PC-3 (cell line): ENCODE measurements around the gene COG5. TPM values are rescaled to one million over a fixed set of nuclear protein-coding genes. Genes with fewer than 3 reads are reported as not detected.

Source experiments
- ATAC-seq: fragments of 200-7000 bp; cut with Tn5 transposase; 2 replicates; pipeline ENCODE4 v1.9.1; 2020; ENCODE audit warnings: mild to moderate bottlenecking, moderate library complexity
- BruUV-seq: library from RNA; stranded (reverse); fragments of 400-500 nt; replicated peaks from 2 replicates; lab custom pipeline; 2021; lab: Mats Ljungman, UMichigan
- CTCF ChIA-PET: fragments of 300-600 bp; sonication (Branson Sonifier 250); formaldehyde crosslinking; loops from one replicate; lab custom pipeline; 2022; ENCODE audit warnings: antibody characterized with exemption; lab: Charles Lee
- POLR2A ChIA-PET: fragments of 300-600 bp; sonication (Branson Sonifier 250); formaldehyde crosslinking; loops from one replicate; lab custom pipeline; 2022; ENCODE audit warnings: antibody characterized with exemption; ENCODE audit not compliant: unreplicated experiment; lab: Charles Lee
- DNase-seq: peaks from one replicate; pipeline ENCODE4 v3.0.0-alpha.2; 2015
- H2AFZ ChIP-seq: fragments of 300-600 bp; sonication (generic); 2 replicates; pipeline ENCODE4 v1.6.0; 2016; ENCODE audit warnings: antibody characterized with exemption, low read length
- H3F3A ChIP-seq: fragments of 300-600 bp; sonication (generic); one replicate; pipeline ENCODE4 v1.6.0; 2017; ENCODE audit warnings: antibody characterized with exemption, low read length, control low read depth, mild to moderate bottlenecking; ENCODE audit not compliant: unreplicated experiment
- H3K27ac ChIP-seq: fragments of 300-600 bp; sonication (generic); 2 replicates; pipeline ENCODE4 v1.5.1; 2016; ENCODE audit warnings: mild to moderate bottlenecking, low read length
- H3K27me3 ChIP-seq: fragments of 300-600 bp; sonication (generic); 2 replicates; pipeline ENCODE4 v1.6.1; 2016; ENCODE audit warnings: low read length, mixed read lengths
- H3K36me3 ChIP-seq: fragments of 300-600 bp; sonication (generic); 2 replicates; pipeline ENCODE4 v1.6.1; 2016; ENCODE audit warnings: low read depth, mixed run types, low read length, mixed read lengths
- H3K4me1 ChIP-seq: fragments of 300-600 bp; sonication (generic); 2 replicates; pipeline ENCODE4 v1.5.1; 2016; ENCODE audit warnings: low read length; ENCODE audit not compliant: insufficient read depth
- H3K4me2 ChIP-seq: fragments of 300-600 bp; sonication (generic); 2 replicates; pipeline ENCODE4 v1.6.0; 2016; ENCODE audit warnings: low read length
- H3K4me3 ChIP-seq: fragments of 300-600 bp; sonication (generic); 2 replicates; pipeline ENCODE4 v1.5.1; 2016; ENCODE audit warnings: mild to moderate bottlenecking, low read length, mixed read lengths
- H3K79me2 ChIP-seq: fragments of 300-600 bp; sonication (generic); 2 replicates; pipeline ENCODE4 v1.6.1; 2017; ENCODE audit warnings: low read length, mixed read lengths
- H3K9ac ChIP-seq: fragments of 300-600 bp; sonication (generic); 2 replicates; pipeline ENCODE4 v1.6.0; 2016; ENCODE audit warnings: mild to moderate bottlenecking, low read length
- H3K9me2 ChIP-seq: fragments of 300-600 bp; sonication (generic); replicated peaks from 2 replicates; pipeline ENCODE4 v1.6.1; 2016; ENCODE audit warnings: mixed run types, low read length, mixed read lengths
- H3K9me3 ChIP-seq: fragments of 300-600 bp; sonication (generic); 2 replicates; pipeline ENCODE4 v1.6.1; 2016; ENCODE audit warnings: low read length, mixed read lengths
- H4K20me1 ChIP-seq: fragments of 300-600 bp; sonication (generic); 2 replicates; pipeline ENCODE4 v1.6.1; 2016; ENCODE audit warnings: low read length, mixed read lengths
- EZH2 ChIP-seq: fragments of 300-600 bp; sonication (generic); IDR thresholded peaks from one replicate; pipeline ENCODE4 v1.6.1; 2017; ENCODE audit warnings: antibody characterized with exemption, mild to moderate bottlenecking, low read length; ENCODE audit not compliant: unreplicated experiment
- EZH2phosphoT487 ChIP-seq: fragments of 300-600 bp; sonication (generic); IDR thresholded peaks from 2 replicates; pipeline ENCODE4 v1.6.1; 2018; ENCODE audit warnings: mild to moderate bottlenecking, antibody characterized with exemption, low read length, borderline replicate concordance
- intact Hi-C: fragments of 100-400 bp; cut with micrococcal nuclease; formaldehyde crosslinking; loops from 2 replicates; pipeline ENCODE4 v1.9.0; 2023
- total RNA-seq: library from RNA; depleted of rRNA; stranded (reverse); fragments of >200 nt; gene quantifications from 2 replicates; pipeline ENCODE4 v1.2.3, GENCODE V29; 2014
- TF ChIP-seq, protein P1 (sequence below): fragments of 300-600 bp; sonication (generic); conservative IDR thresholded peaks from 2 replicates; pipeline ENCODE4 v1.5.1; 2017; ENCODE audit warnings: antibody characterized with exemption, low read depth, mild to moderate bottlenecking, low read length

Gene COG5
- total RNA-seq, 1 experiment from 2014 or later: 51.7 TPM

DNA sequence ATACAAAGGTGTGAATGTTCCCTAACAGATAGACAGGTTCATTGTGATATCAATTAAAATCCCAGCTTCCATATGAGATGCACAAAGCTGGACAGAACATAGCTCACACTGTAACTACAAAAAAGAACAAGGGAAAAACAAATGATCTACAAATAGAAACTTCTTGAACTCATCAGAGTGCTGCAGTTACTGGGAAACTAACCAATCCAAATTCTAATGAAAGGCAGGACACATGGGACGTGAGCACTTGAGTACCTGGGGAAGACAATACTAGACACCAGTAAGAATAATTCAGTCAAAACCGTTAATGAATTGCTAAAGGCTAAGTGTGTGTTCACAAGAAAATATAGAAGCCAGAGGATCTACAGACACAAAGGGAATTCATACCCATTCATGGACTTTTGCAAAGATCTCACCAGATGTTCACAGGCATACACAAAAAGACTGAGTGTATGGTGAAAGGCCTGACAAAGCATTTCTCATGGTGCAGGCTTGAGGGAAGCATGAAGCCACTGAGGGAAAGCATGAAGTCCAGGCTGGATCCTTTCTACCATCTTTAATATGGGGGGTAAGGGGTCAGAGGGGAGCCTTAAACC is 101.7 kb downstream of the COG5 start:
- TF ChIP-seq, protein P1, sequence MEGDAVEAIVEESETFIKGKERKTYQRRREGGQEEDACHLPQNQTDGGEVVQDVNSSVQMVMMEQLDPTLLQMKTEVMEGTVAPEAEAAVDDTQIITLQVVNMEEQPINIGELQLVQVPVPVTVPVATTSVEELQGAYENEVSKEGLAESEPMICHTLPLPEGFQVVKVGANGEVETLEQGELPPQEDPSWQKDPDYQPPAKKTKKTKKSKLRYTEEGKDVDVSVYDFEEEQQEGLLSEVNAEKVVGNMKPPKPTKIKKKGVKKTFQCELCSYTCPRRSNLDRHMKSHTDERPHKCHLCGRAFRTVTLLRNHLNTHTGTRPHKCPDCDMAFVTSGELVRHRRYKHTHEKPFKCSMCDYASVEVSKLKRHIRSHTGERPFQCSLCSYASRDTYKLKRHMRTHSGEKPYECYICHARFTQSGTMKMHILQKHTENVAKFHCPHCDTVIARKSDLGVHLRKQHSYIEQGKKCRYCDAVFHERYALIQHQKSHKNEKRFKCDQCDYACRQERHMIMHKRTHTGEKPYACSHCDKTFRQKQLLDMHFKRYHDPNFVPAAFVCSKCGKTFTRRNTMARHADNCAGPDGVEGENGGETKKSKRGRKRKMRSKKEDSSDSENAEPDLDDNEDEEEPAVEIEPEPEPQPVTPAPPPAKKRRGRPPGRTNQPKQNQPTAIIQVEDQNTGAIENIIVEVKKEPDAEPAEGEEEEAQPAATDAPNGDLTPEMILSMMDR: no peak
- TF ChIP-seq EZH2 (no peak), EZH2phosphoT487 (no peak)
- Histone ChIP-seq H4K20me1 (no peaks in the 10 kb centered on the region), H3K79me2 (no peaks in the 10 kb centered on the region), H3K9ac (no peak overlapping the region), H3F3A (no peaks in the 10 kb centered on the region), H3K9me2 (no peaks in the 10 kb centered on the region), H3K9me3 (no peaks in the 10 kb centered on the region), H3K36me3 (no peaks in the 10 kb centered on the region), H3K27ac (no peak overlapping the region), H3K4me3 (no peak overlapping the region), H2AFZ (no peak overlapping the region), H3K4me2 (no peak overlapping the region), H3K4me1 (peaks cover 9% of the 10 kb centered on the region; the same call in 1 of the 2 replicates), H3K27me3 (no peaks in the 10 kb centered on the region)
- no peak for ATAC-seq
- POLR2A ChIA-PET: no interaction called here
- no TSS peak for BruUV-seq
- DNase-seq: no peak
- intact Hi-C loops: loop anchor here (2.0 to 5.0 kb wide), 2 partner anchors 100 to 259 kb away; partner anchors contain the start of genes COG5 and DUS4L
- CTCF ChIA-PET: no interaction called here

DNA sequence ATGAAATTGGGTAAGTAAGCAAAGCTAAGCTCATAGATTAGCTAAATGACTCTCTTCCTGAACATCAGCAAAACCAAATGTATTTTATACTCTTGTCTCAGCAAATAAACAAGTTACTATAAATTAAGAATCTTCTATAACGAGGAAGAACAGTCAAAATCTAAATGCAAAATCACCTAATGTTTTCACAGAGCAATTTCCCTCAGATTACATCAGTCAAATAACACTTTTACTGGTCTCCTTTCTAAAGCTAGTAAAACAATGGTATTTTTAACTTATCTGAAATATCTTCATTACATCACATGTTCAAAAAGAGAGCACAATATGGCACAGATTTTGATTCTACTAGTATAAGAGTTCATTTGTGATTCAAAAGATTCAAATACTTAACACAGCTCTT is 110.3 kb downstream of the COG5 start:
- DNase-seq (no peak), ATAC-seq (no peak)
- no peak overlapping the region for H3K4me2 ChIP-seq
- H3F3A ChIP-seq: no peaks in the 10 kb centered on the region
- no peaks in the 10 kb centered on the region for H4K20me1 ChIP-seq
- ChIA-PET POLR2A (no interaction called here), CTCF (no interaction called here)
- H3K9me2 ChIP-seq: no peaks in the 10 kb centered on the region
- BruUV-seq: no TSS peak
- H3K36me3 ChIP-seq: no peaks in the 10 kb centered on the region; the same call in 1 of the 2 replicates
- TF ChIP-seq, protein P1: no peak
- no peak for TF ChIP-seq EZH2phosphoT487
- no peak for TF ChIP-seq EZH2
- H3K27me3 ChIP-seq: no peaks in the 10 kb centered on the region
- H2AFZ ChIP-seq: no peak overlapping the region
- no peak overlapping the region for H3K27ac ChIP-seq
- no peaks in the 10 kb centered on the region for H3K79me2 ChIP-seq
- H3K9ac ChIP-seq: no peak overlapping the region
- H3K4me1 ChIP-seq: no peaks in the 10 kb centered on the region
- intact Hi-C loops: no loop called here
- H3K9me3 ChIP-seq: no peaks in the 10 kb centered on the region
- H3K4me3 ChIP-seq: no peak overlapping the region

DNA sequence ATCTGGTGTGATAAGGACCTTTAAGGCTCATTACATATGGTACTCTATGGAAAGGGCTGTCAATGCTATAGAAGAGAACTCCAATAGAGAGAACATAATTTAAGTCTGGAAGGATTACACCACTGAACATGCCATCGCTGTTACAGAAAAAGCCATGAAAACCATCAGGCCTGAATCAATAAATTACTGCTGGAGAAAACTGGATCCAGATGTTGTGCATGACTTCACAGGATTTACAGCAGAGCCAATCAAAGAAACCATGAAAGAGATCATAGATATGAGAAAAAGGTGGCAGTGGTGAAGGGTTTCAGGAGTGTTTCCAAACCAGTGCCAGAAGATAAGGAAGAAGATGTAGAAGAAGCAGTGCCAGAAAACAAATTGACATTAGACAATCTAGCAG is 112.8 kb downstream of the COG5 start:
- no TSS peak for BruUV-seq
- no peak for TF ChIP-seq EZH2phosphoT487
- TF ChIP-seq EZH2: no peak
- TF ChIP-seq, protein P1: no peak
- CTCF ChIA-PET: no interaction called here

More for the DNA sequence above, 112.8 kb downstream of the COG5 start:
- no peak for ATAC-seq
- Histone ChIP-seq H3K9me3 (no peaks in the 10 kb centered on the region), H3K4me3 (no peak overlapping the region), H2AFZ (no peak overlapping the region), H3K79me2 (no peaks in the 10 kb centered on the region), H3F3A (no peaks in the 10 kb centered on the region), H3K4me2 (no peak overlapping the region), H3K9me2 (no peaks in the 10 kb centered on the region), H3K9ac (no peak overlapping the region), H4K20me1 (no peaks in the 10 kb centered on the region), H3K36me3 (no peaks in the 10 kb centered on the region; the same call in 1 of the 2 replicates), H3K27ac (no peak overlapping the region), H3K27me3 (no peaks in the 10 kb centered on the region), H3K4me1 (no peaks in the 10 kb centered on the region)
- POLR2A ChIA-PET: no interaction called here
- DNase-seq: no peak
- intact Hi-C loops: no loop called here
